ENCODE measurements around the gene FOXP1.

DNA sequence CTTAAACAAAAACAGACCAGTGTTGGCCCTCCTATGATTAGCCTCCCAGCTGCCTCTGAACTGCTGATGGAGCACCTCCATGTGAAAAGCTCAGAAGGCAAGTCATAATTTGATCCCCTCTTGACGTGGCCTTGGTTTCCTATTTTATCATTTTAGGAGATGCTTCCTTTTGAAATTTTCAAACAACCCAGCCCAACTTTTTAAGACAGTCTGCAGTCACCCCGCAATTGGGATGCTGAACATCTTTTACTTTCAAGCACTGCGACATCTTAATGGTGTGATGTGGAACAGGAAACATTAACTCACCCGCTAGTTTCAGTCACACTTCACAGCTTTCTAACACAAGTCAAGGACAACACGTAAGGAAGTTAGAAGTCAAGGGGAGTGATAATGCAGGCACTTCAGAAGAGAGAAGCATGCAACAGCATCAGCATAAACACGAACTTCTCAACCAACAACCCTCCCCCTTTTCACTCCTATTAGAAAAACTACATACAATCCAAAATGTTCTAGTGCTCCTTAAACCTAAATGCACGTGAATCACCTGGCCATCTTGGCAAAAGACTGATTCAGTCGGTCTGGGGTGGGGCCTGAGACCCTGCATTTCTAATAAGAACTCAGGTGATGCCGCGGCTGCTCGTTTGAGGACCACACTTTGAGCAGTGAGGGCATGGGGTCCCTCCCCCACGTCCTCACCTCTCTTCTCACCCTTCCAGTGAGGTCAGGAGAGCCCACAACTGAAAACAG is 161.5 kb downstream of the FOXP1 start:
- TF ChIP-seq, protein P1, sequence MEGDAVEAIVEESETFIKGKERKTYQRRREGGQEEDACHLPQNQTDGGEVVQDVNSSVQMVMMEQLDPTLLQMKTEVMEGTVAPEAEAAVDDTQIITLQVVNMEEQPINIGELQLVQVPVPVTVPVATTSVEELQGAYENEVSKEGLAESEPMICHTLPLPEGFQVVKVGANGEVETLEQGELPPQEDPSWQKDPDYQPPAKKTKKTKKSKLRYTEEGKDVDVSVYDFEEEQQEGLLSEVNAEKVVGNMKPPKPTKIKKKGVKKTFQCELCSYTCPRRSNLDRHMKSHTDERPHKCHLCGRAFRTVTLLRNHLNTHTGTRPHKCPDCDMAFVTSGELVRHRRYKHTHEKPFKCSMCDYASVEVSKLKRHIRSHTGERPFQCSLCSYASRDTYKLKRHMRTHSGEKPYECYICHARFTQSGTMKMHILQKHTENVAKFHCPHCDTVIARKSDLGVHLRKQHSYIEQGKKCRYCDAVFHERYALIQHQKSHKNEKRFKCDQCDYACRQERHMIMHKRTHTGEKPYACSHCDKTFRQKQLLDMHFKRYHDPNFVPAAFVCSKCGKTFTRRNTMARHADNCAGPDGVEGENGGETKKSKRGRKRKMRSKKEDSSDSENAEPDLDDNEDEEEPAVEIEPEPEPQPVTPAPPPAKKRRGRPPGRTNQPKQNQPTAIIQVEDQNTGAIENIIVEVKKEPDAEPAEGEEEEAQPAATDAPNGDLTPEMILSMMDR (IDR thresholded peaks at IDR 0.05; ENCODE audit: poor library complexity) = no peak
- TF ChIP-seq EZH2 (IDR thresholded peaks at IDR 0.05; ENCODE audit: borderline replicate concordance) = no peak
